HG02973 (cell line): Measurements from ENCODE around the gene NAA38.
A peak's percentile ranks its signal among the peaks of the same experiment; 100 is the strongest.

Source experiments
- ATAC-seq: cut with Tn5 transposase; IDR thresholded peaks from one replicate; pipeline ENCODE4 v1.9.1; 2021; ENCODE audit warnings: moderate library complexity; ENCODE audit not compliant: unreplicated experiment

NAA38 gene, protein sequence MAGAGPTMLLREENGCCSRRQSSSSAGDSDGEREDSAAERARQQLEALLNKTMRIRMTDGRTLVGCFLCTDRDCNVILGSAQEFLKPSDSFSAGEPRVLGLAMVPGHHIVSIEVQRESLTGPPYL

DNA sequence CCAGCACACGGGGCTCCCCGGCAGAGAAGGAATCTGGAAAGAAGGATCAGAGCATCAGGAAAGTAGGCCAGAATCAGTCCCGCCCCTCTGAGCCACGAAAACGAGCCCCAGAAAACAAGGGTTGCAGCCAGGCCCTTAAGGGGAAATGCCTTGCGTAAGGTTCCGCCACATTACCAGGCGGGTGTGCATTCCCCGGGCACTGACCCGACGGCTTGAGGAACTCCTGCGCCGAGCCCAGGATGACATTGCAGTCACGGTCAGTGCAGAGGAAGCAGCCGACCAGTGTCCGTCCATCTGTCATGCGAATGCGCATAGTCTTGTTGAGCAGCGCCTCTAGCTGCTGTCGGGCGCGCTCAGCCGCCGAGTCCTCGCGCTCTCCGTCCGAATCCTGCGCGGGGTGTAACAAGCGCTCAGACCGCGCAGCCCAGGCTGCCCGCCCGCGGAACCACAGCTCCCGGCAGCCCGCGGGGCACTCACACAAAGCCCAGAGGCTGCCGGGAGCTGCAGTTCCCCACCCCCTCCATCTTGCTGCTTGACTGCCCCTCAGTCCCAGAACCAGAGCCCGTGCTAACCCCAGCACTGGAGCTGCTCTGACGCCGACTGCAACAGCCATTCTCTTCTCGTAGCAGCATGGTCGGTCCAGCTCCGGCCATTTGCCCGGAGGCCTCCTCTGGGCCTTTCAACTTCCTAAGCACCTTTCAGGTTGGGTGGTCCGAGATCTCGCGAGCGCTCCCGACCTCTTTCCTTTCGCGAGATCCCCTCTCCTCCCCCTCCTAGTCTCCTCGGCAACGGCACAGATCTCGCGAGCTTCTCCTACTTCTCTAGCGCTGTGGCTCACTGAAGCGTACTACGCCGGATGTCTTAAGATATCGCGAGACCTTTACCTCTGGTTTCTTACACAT is at the start of gene NAA38:
Gene NAA38 (minus strand): TSS at position 749 of the 902 bp plus-strand sequence. CDS start 96 bp downstream, at position 653.
- ATAC-seq: peak; percentile 64

DNA sequence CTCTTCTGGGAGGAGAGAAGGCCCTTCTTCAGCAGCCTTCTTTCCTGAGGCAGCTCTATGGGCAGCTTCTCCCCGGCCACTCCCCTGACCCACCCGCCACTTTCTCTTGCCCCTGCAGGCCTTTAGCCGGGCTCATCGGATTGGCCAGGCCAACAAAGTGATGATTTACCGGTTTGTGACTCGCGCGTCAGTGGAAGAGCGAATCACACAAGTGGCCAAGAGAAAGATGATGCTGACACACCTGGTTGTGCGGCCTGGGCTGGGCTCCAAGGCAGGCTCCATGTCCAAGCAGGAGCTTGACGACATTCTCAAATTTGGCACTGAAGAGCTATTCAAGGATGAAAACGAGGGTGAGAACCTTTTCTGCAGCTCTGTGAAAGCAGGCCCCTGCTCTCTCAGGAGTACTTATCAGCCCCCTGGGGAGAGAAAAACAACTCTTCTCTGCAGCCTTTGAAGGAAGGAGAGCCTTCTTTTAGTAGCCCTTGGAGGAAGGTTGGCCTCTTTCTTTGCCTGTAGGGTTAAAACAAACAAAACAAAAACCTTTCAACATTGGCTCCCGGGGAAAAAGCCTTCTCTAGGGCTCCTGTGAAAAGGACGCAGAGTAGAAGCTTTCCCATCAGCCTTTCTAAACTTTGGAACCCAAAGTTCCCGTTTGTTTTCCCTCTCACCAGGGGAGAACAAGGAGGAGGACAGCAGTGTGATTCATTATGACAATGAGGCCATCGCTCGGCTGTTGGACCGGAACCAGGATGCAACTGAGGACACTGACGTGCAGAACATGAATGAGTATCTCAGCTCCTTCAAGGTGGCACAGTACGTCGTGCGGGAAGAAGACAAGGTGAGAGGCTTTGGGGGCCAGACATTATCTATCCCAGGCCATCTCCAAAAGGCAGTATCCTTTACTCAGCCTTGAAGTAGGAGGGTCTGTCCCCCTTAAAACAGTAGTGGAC is 46.1 kb upstream of the NAA38 start:
- no peak for ATAC-seq

DNA sequence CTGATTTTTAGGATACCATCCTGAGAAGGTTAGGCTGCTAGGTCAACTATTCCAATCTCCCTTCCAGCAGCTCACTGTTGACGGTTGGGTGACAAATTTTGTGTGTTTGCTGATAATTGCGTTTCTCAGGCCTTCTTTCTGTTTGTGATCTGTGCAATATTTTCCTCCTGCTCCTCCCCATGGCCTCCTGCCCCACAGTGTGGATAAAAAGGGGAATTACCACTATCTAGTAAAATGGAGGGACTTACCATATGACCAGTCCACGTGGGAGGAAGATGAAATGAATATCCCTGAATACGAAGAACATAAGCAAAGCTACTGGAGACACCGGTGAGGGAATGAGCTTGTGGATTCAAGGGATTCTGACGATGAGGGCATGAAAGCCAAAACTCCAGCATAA is 40.4 kb upstream of the NAA38 start:
- no peak for ATAC-seq

DNA sequence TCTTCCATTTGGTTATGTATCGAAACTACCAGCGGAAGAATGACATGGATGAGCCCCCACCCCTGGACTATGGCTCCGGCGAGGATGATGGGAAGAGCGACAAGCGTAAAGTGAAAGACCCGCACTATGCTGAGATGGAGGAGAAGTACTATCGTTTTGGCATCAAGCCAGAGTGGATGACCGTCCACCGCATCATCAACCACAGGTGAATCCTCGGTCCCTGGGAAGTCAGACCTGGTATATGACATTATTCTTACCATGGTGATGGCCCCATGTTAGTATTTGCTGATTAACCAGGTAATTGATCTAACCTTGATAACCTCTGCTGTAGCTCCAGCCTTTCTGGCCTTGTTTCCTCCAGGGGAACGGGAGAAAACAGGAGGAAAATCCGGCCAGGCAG is 39.7 kb upstream of the NAA38 start:
- no peak for ATAC-seq

DNA sequence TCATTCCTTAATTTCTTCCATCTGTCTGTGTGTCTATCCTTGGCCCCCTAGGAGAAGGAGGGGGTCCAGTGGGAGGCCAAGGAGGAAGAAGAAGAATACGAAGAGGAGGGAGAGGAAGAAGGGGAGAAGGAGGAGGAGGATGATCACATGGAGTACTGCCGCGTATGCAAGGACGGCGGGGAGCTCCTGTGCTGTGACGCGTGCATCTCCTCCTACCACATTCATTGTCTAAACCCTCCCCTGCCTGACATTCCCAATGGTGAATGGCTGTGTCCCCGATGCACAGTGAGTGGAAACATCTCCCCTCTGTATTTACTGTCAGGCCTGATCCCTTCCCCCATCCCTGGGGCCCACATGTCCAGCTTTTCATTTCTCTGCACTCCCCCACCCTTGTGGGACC is 37.5 kb upstream of the NAA38 start:
- ATAC-seq: no peak

DNA sequence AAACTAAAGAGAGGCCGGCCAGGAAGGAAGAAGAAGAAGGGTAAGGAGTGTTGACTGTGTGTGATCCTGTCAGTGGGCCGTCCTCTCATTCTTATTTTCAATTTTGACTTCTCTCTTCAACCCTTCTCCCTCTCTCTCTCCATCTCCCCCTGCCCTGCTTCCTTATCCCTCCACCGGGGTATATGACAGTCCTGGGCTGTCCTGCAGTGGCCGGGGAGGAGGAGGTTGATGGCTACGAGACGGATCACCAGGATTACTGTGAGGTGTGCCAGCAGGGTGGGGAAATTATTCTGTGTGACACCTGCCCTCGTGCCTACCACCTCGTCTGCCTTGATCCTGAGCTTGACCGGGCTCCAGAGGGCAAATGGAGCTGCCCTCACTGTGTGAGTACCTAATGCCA is 36.9 kb upstream of the NAA38 start:
- ATAC-seq: no peak

DNA sequence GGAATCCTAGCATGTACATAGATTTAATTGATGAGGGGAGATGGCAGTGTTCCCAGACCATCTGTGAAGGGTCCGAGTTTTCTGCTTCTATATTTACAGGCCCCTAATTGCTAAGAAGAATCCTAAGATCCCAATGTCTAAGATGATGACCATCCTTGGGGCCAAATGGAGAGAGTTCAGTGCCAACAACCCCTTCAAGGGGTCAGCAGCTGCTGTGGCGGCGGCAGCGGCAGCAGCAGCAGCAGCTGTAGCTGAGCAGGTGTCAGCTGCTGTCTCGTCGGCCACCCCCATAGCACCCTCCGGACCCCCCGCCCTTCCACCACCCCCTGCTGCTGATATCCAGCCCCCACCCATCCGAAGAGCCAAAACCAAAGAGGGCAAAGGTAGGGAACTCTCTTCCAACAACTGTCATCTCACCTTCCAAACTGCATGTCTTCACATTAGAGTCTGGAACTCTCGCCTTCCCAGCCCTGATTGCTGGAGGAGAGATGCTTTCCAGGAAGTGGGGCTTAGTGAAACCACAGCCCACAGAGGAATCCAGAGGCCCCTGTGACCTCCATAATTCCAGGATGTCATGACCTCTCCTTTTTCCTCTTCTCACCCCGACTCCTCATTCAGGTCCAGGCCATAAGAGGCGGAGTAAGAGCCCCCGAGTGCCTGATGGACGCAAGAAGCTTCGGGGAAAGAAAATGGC is 36.0 kb upstream of the NAA38 start:
- ATAC-seq: no peak

DNA sequence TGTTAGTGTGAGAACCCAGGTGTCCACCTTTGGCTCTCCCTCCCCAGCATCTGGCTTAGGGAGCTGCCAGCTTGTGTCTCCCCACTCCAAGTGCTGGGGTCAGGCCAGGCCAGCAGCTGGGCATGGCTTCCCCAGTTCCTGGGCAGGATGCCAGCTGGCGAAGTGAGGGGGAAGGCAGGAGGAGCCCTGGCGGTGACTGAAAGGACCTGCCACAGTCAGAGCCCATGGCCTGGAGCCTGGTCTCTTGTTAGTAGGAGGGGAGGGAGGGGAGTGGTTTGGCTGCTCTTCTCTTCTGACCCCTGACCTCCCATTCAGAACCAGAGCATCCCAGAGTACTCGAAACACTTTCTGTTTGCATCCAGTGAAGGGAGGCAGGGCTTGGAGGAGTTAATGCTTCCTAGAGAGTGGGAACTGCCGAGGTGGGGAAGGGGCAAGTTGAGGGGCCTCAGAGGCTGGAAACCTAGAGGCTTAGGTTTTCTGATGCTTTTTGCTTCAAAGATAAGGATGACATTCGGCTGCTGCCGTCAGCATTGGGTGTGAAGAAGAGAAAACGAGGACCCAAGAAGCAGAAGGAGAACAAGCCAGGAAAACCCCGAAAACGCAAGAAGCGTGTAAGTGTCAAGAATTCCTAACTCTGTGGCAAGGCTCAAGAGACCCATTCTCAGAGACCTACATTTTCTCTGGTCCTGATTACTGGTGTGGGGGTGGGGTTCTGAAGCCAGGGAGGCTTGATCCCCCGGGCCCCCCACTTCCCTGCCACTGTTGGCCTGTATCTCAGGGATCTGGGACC is 32.0 kb upstream of the NAA38 start:
- ATAC-seq: no peak

DNA sequence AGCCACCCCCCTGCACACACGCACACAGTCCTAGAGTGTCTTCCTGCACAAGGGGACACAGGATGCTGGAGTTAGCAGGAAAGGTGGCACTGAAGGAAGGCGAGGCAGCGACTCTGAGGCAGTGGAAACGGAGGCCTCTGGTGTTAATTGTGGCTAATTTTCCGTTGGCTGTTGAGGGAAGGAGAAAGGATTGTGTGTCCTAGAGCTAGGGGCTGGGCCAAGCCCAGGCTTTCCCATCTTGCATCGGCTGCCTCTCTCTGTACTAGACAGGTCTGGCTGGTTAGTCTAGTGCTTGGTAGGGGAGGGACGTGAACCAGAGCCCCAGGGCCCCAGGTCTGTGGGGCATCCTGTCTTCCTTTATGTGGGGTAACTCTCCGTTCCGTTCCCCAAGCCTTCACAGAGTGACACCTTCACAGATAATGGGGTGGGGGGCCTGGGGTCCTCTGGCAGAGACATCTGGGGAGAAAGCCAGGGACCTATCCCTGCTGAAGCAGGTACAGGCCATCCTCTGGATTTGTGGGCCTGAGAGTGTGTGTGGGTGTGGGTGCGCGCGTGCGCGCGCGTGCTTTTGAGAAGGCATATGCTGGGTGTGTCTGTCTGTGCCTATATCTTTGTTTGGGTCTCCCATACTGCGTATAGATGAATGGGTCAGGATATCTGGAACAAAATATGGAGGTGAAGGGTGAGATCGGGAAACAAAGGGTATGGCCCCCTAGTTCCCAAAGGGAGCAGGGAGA is 31.0 kb upstream of the NAA38 start, which contains the start of gene CHD3:
Gene CHD3 (plus strand): TSS at position 606 of the 737 bp plus-strand sequence. CDS start 212 bp downstream, outside the sequence.
- no peak for ATAC-seq

DNA sequence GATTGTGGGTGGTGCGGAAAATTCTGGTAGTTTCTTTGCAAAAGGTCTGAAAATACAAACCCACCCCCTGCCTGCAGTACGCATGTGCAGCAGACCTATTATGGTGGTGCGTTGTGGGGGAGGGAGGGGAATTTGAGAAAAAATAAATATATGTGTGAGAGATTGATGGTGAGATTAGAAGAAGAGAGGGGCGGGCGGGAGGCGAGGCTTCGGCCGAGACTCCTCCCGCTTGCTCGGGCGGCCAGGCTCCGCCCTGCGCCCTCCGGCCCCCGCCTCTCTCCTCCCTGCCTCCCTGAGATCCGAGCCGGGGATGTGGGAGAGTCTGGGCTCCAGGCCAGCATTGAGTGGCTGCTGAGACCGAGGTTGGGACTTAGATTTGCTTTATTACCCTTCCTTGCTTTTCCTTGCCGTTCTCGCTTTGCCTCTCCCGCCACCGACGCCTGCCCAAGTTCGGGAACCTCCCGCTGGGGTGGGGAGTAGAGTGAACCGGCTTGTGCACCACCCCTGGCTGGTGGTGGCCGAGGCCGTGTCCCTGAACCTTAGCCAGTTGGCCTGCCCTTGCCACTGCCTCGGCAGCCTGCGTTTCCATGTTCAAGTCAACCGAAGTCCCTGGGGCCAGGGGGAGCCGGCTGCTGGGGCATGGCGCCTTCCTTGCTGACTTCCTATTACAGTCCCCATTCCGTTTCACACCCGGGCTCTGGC is 30.3 kb upstream of the NAA38 start:
- ATAC-seq: peak; percentile 46

DNA sequence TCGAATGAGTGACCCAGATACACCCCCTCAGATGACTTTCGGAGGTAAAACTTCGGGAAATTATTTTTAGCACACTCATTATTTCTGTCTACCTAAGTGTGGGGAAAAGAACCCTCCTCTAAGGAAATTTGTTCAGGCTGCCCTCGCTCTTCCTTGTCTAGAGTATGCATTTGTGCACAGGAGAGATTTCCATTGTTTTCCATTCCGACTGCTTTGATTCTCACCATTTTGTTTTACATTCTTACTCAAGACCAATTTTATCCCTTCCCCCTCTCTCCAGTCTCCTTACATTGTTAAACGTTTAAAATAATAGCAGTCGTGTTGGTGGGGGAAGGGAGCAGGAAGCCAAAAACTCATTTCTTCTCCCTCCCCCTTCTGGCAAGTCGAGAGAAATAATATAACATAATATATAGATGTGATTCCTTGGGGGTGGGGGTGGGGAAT is 29.7 kb upstream of the NAA38 start:
- no peak for ATAC-seq

DNA sequence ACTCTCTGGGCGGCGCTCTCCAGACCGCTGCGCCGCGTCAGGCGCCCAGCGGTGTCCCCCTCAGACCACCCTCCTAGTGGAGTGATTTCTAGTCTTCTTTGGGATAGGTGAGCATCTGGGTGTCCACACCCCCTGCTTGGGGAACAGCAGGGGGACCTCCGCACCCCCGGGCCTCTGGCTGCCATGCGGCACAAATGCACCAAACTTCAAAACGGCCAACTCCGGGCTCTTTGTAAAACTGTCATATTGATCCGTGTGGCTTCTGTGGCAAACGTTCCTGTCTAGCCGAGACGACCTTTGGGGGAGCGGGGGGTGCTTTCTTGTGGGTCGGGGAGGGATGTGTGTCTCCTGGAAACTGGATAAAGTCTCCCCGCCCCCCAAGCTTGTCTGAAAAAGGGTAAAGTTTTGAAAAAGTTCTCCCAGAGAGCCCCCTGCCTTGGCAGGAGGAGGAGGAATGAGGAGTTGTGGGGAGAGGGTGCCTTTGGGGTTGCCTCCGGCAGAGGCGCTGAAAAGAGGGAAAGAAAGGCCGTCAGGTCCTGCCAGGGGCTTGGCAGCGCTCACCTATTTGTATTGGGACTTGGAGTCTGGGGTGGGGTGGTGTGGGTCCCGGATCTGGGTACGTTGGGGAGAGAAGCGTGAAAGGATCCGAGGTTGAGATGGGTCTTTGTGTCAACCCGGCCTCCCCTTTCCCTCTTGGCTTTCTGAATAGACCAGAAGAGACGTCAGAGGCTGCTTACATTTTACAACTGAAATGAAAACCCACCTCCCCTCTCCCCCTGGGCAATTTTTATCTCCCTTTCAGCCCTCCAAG is 29.1 kb upstream of the NAA38 start:
- no peak for ATAC-seq

DNA sequence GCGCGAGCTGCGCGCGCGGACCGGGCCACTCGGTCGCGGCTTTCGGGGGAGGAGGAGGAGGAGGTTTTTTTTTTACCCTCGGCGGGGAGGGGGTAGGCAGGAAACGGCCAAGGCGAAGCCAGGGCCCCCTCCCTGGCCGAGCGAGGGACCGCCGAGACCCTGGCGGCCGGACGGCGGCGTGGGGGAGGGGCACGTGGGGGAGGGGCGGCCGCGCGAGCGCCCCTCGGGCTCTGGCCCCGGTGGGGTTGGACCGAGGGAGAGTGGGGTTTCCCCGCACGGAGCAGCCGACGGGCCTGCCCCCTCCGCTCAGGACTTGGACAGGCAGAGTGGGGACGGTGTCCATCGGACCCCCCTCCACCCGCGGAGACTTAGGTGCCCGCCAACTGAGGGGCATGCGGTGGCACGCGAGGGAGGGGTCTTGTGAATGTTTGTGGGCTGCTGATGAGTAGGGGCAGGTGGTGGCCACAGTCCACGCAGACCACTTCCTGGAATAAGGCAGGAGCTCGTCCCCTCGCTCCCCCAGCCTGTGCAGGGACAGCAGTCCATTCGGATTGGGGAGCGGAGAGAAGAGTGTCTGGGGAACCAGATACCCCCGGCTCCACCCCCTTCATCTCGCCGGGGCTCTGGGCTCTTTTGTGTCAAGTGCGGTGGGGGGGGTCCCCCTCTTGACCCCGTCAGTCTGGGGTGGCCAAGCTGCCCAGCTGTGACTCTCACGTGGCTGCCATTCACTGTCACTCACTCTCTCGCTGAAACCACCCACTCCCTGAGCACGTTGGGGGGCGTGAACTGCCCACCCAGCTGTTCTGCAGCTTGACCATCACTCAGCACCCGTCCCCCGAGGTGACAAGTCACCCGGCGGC is 28.2 kb upstream of the NAA38 start:
- ATAC-seq: no peak

DNA sequence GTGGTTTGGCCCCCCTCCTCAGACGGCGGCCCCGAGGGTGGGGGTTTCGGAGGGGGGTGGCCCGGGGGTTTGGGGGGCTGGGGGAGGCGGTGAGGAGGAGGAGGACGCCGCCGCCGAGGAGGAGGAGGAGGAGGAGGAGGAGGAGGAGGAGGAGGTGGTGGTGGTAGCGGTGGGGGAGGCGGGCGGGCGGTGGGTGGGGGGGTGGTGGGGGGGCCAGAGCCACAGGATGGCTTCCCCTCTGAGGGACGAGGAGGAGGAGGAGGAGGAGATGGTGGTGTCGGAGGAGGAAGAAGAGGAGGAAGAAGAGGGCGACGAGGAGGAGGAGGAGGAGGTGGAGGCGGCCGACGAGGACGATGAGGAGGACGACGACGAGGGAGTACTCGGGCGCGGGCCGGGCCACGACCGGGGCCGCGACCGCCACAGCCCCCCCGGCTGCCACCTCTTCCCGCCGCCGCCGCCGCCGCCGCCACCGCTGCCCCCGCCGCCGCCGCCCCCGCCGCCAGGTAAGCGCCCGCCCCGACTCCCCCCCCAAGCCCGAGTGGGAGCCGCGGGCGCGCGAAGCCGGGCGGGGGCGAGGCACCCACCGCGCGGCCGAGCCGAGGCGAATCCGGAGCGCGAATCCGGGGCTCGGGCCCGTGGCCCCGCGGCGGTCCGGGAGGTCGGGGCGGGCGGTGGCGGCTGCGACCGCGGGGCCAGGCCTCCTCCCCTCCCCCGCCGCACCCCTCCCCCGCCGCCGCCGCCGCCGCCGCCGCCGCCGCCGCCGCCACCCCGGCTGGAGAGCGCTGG is 27.4 kb upstream of the NAA38 start:
- ATAC-seq: no peak

DNA sequence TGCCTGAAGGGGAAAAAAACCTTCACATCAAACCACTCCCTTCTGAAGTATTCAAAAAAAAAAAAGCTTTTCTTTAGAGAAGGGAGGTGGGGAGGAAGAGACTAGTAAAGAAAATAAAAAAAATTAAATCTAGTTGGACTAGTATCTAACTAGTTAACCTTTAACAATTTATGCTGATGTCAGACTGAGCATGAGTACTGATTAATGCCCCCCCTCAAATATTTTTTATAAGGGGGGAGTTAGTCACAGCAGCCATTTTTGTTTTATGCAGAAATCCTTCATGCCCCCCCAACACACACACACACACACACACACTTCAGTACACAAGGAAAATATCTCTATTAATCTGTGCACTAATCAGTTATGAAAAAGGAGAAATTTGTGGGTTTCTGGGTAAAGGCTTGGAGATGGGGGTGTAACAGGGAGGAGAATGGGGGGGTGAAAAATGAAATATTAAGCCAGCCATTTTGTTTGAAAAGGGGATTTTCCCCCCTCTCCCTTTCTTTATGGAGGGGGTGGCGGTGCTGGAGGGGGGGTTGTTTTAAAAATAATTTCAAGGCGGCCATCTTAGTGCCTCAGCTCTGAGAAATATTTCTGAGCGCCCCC is 26.5 kb upstream of the NAA38 start:
- no peak for ATAC-seq

DNA sequence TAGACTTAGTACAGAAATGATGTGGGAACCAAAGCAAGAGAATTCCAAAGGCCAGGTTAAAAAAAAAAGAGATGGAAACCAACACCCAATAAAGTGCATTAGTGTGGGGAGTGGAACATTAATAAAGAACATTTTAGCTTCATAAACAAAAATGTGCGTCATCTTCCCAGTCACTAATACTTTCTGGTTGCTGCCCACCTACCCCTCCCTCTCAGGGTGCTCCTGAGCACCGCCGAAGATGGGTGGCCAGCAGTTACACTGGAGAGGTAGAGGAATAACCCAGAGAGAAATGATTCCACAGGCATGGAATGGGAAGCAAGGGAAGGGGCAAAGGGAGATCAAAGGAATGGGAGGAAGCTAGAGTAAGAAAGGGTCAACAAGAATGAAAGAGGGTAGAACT is 25.3 kb upstream of the NAA38 start:
- no peak for ATAC-seq
